Stimulated activated CD4-positive, alpha-beta T cell treated with anti-CD3 and anti-CD28 coated beads, TNF-alpha, amount 100 ng/mL, for 4 hours (primary cell): ENCODE data around the gene INTS4.
"Not testable (repeated sequence)": the region's sequence is repeated elsewhere in the genome, so short reads cannot be mapped to it uniquely, and the experiment has no call there.

ENCODE experiments used
- DNase-seq, 3 experiments: peaks; one replicate each; pipeline ENCODE4 v3.0.0-alpha.2; 2020; ENCODE audit warnings: low read depth in 3 of 3

Gene INTS4

DNA sequence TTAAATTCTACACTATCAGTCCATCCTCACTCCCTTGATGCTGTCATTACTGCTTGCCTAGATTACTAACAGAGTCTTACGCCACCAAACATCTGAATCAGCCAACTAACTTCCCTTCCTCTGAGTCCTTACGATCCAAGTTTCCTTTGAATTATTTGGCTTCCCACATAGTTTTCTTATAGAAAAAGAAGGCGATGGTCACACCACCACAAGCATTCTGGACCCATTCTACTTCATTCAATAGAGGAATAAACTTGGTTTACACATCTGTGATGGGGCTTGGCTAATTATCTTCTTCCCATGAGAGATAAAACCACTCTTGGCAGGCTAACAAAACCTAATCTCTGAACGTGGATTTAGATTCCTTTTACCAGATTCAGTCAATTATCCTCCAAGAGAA lies 35.0 kb downstream of the INTS4 start:
- DNase-seq, result no peak

DNA sequence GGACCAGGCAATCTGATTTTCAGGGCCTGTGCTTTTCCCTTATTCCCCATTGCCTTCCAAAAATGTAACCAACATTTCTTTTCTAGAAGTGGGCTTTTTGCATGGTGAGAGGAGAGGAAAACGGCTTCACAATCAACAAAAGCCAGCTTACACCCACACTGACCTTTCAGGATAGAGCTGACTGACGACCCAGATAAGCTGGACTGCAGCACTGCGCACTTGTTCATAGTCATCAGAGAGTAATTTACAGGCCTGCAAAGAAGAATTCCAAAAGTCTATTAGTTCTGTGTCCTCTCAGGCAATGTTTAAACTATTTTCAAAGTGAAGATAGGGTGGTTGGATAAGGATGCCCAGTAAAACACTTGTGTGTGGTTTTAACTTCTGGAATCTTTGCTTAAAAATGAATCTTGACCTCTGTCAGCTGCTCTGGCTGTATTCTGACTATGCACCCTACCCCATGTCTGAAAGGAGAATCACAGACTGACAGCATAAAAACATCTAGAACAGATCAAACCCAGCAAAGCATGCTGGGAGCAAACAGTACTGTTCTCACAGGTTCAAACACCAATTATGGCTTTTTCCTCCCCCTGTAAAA lies 35.8 kb downstream of the INTS4 start:
- DNase-seq, result not testable (repeated sequence)

DNA sequence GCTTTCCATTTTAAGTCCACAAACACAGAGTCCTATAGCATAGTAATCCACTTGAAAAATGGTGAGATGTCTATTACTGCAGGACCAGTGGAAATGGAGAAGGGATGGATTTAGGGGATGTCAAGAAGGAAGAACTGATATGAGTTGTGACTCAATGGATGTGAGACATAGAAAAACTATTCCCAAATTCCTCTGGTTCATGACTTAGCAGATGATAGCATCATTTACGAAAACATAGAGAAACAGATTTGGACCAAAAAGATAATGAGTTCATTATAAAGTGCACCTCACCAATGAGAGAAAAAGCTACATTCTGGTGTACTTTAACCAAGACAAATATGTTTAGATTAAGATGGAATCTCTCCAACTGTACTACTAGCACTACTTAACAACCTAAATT lies 51.2 kb downstream of the INTS4 start:
- DNase-seq, result not testable (repeated sequence)

- DNase-seq, result not testable (repeated sequence)
These were observed 52.0 kb downstream of the INTS4 start for GRCh38 chr11:77942465-77942864.

DNA sequence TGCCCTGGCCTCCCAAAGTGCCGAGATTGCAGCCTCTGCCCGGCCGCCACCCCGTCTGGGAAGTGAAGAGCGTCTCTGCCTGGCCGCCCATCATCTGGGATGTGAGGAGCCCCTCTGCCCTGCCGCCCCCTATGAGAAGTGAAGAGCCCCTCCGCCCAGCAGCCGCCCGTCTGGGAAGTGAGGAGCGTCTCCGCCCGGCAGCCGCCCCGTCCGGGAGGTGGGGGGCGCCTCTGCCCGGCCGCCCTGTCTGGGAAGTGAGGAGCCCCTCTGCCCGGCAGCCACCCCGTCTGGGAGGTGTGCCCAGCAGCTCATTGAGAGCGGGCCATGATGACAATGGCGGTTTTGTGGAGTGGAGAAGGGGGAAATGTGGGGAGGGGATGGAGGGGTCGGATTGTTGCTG lies 60.9 kb downstream of the INTS4 start:
- not testable (repeated sequence) for DNase-seq

- DNase-seq, result not testable (repeated sequence)
These were observed 63.9 kb downstream of the INTS4 start for GRCh38 chr11:77930334-77931208.

DNA sequence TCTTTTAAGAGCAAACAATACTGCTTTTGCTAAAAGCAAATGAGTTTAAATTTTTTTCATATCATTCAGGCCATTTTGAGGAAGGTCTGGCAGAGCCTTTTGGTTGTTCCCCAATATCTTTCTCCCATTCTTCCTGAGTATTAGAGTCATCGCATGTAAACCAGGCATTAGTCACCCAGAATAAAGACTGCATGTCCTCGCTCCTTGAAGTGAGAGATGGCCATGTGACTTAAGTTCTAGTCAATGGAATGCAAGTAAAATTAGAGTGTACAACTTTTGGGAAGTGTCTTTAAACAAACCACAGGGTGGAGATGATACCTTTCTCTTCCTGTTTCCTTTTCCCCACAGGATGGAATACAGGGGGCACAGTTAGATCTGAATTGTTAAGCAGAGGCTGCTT lies 76.8 kb downstream of the INTS4 start:
- DNase-seq, result not testable (repeated sequence)

DNA sequence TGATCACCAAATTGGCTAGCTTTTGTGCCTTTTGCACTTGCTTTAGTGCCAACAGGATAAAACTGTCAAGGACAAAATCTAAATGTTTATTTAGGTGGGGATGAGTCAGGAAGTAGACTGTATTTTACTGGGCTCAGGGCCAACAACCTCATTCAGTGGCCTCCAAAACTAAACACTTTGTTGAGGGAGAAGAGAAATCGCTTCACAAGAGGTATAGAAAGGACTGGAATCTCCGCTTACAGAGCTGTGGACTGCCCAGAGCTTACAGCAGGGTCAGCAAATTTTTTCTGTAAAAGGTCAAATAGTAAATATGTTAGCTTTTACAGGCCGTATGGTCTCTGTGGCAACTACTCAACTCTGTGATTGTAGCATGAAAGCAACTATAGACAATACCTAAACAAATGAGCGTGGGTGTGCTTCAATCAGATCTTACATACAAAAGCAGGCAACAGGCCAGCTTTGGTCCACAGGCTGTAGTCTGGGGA lies 80.1 kb downstream of the INTS4 start:
- DNase-seq, result not testable (repeated sequence)

DNA sequence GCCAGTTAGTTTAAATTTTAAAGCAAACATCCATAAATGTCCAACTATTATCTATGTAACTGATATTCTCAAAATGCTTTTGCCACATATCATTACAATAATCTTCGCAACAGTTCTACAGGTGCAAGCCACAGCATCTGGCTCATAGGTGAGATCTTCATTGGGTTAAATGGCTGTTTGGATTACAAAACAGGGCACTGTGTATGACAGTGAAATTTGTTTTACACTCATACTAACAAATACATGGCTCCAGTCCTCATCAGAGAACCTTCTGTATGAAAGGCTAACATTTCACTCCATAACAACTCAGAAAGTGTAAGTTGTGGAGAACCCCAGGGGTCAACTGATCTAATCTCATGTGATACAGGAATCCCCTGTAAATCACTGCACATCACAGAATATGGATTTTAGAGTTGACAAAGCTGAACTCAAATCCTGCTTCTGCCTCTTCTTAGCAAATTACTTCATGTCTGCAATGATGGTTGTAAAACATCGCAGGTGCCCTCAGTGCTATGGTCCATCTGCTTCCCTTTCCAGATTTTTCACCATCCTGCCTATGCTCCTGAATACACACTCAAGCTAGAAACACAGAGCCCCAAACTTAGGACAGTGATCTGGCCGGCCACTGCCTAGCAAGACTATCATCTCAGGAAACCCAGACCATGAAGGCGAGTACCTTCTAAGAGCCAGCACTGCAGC lies 80.7 kb downstream of the INTS4 start:
- not testable (repeated sequence) for DNase-seq

DNA sequence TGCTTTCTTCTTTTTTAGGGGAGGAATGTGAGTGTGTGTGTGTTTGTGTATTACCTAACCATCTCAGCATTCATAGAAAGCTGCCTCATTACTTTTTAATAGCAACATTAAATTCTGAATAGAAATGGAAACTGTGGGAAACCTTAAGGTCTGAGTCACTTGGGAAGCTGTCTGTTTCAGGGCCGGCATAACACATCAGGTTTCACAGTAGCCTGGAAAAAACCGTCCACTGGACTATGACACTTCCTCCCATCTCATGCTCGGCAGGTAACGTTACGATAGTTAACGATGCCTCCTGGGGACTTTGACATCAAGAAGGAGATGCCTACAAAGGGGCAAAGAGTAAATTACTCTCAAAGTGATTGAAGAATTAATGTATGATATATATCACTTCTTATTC lies 83.6 kb downstream of the INTS4 start:
- DNase-seq, result not testable (repeated sequence)

GRCh38 chr11:77909277-77909676 lies 85.2 kb downstream of the INTS4 start:
- DNase-seq, result no peak

DNA sequence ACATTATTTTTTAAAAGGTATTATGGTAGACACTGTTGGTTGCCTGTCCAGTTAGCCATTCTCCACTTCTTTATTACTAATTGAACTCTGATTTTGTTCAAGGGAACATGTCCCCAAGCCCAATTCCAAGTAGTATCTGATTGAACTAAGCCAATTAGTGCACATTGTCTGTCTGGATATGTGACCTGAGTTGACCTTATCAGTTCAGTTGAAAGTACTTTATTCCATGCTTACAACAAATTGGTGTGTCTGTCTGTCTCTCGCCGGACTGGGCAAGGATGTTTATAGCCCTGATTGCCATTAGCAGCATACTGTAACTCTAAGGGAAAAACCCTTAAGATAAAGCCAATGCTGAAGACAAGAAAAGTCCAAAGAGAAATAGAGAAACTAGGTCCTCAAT lies 85.6 kb downstream of the INTS4 start:
- no peak for DNase-seq

- not testable (repeated sequence) for DNase-seq
These were observed 99.5 kb downstream of the INTS4 start for GRCh38 chr11:77894949-77895348.

GRCh38 chr11:77891703-77892102 lies 102.8 kb downstream of the INTS4 start:
- DNase-seq, result not testable (repeated sequence)

DNA sequence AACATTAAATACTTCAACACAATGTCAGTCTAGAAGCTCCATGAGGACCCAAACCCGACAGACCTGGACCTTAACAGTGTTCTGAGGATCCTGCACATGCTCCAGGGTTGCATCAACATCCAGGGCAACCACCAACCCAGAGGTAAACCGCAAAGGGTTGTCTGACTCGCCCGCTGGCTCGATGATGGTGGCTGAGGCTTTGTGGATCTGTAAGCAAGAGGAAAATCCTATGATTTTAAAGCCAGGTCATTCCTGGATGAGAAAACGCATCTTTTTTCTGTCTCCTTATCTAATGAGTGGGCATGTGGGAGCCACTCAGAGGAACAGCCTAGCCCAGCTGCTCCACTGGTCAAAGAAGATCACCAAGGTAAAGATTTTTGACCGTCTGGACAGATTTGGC lies 103.2 kb downstream of the INTS4 start:
- DNase-seq, result not testable (repeated sequence)

GRCh38 chr11:77890619-77891056 lies 103.8 kb downstream of the INTS4 start:
- DNase-seq, result not testable (repeated sequence)

- not testable (repeated sequence) for DNase-seq
These were observed 104.3 kb downstream of the INTS4 start for GRCh38 chr11:77890100-77890614.

DNA sequence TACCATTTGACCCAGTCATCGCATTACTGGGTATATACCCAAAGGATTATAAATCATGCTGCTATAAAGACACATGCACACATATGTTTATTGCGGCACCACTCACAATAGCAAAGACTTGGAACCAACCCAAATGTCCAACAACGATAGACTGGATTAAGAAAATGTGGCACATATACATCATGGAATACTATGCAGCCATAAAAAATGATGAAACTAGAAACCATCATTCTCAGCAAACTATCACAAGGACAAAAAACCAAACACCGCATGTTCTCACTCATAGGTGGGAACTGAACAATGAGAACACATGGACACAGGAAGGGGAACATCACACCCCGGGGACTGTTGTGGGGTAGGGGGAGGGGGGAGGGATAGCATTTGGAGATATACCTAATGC lies 105.4 kb downstream of the INTS4 start:
- not testable (repeated sequence) for DNase-seq

DNA sequence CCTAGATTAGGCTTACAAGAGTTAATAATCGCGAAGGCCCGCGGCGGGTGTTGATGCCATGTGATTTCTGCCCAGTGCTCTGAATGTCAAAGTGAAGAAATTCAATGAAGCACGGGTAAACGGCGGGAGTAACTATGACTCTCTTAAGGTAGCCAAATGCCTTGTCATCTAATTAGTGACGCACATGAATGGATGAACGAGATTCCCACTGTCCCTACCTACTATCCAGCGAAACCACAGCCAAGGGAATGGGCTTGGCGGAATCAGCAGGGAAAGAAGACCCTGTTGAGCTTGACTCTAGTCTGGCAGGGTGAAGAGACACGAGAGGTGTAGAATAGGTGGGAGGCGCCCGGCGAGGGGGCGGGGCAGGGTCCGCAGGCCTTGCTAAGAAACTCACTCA lies 108.1 kb downstream of the INTS4 start:
- DNase-seq, result no peak

- DNase-seq, result no peak
These were observed 109.7 kb downstream of the INTS4 start for GRCh38 chr11:77884829-77885190.

- no peak for DNase-seq
These were observed 110.2 kb downstream of the INTS4 start for GRCh38 chr11:77884186-77884828.

GRCh38 chr11:77883775-77884174 lies 110.7 kb downstream of the INTS4 start:
- DNase-seq, result no peak
